GM13977 (cell line): Measurements from ENCODE around the gene MSLN.

Source experiments
- DNase-seq: peaks from one replicate; pipeline ENCODE4 v3.0.0; 2012; ENCODE audit warnings: low spot score
- CTCF ChIP-seq: IDR thresholded peaks from 2 replicates; pipeline ENCODE4 v1.5.1; 2012; ENCODE audit warnings: mild to moderate bottlenecking, control low read depth; ENCODE audit not compliant: insufficient read depth; ENCODE audit errors: extremely low read depth, missing control alignments
- in situ Hi-C: fragments of 300-500 bp; cut with MboI; formaldehyde crosslinking; loops from one replicate; pipeline ENCODE4 v1.12.0; 2022; ENCODE audit warnings: low sequenced_read_pairs, low pct_unique_long_range_greater_than_20kb, mixed read lengths, inconsistent platforms; ENCODE audit not compliant: unreplicated experiment

The MSLN gene

GRCh38 chr16:798666-799065, 38.1 kb downstream of the MSLN start:
- TF ChIP-seq CTCF = no peak
- DNase-seq = no peak

GRCh38 chr16:799111-799947, 38.8 kb downstream of the MSLN start:
- no peak for DNase-seq
- in situ Hi-C loops = no loop called here
- no peak for TF ChIP-seq CTCF

More at GRCh38 chr16:798666-799065, 38.1 kb downstream of the MSLN start:
- in situ Hi-C loops = no loop called here

DNA sequence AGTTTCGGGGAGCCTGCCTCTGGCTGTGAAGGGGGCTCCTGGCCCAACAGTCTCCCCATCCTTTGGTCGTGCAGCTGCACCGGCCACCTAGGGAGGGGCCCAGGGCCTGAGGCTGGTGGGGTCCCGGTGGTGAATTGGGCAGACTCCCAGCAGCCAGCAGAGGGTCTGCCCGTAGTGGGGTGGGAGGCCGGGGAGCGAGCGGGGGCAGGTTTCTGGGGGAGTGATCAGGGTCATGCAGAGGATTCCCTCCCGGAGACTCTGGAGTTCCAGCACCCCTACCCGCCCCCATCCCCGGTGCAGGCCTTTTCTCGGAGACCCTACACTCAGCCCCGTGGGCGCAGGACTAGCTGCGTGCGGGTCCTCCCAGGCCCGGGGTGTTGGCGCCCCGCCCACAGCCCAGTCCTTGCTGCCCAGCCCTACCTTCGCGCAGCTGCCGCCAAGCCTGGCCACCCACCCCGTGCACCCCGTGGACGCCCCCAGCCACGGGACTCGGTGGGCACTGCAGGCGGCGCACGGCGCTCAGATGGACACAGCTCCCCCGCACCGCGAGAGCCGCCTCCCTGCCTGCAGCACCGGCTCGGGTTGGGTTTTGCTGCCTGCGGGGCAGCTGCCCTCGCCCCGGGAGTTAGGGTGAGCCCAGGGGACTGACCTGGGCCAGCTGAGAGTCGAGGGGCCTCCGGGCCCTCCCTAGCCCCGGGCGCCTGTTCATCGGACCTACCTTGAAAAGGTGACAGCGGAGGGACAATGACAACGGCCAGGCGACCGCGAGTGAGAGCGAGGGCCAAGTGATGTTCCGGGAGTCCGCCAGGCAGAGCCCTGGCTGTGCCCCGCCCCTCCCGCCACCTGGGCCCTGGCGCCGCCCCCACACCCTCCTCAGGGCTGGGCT, 39.7 kb downstream of the MSLN start, which contains the start of gene GNG13:
Gene GNG13, minus strand, starts transcription at position 787 of the 886 bp plus-strand sequence. CDS start 1,657 bp downstream, outside the sequence.
- TF ChIP-seq CTCF = no peak
- in situ Hi-C loops = no loop called here
- DNase-seq = no peak

DNA sequence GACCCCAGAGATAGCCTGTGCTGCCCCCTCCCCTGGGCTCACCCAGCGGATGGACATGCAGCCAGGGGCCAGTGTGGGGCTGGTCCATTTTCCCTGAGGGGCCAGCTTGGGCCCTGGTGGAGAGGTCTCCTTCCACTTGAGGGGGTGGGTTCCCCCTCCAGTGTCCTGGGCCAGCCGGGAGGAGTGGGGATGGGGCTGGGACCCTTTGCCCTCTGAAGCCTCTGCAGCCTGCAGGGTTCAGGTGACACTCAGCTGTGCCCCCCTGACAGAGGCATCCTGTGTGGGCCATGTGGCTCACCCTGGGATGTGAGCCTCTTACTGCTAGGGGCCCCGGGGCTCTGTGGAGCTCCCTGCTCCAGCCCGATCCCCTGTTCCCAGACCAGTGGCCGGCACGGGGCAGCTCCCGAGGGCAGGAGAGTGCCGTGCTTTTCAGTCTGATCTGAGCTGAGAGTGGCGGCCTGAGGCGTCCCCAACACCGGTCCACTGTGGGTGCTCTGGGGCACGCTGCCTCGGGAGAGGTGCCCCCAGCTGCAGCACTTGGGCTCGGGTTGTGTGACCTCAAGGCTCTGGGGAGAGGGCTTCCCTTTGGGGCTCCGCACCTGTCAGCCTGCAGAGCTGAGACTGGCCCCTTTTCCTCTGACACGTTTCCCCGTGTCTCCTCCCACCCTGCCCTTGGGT, 40.4 kb downstream of the MSLN start:
- in situ Hi-C loops = no loop called here
- DNase-seq = no peak
- no peak for TF ChIP-seq CTCF

- no peak for DNase-seq
- in situ Hi-C loops = no loop called here
- TF ChIP-seq CTCF = no peak
Observed at GRCh38 chr16:801584-802363, 41.2 kb downstream of the MSLN start.

DNA sequence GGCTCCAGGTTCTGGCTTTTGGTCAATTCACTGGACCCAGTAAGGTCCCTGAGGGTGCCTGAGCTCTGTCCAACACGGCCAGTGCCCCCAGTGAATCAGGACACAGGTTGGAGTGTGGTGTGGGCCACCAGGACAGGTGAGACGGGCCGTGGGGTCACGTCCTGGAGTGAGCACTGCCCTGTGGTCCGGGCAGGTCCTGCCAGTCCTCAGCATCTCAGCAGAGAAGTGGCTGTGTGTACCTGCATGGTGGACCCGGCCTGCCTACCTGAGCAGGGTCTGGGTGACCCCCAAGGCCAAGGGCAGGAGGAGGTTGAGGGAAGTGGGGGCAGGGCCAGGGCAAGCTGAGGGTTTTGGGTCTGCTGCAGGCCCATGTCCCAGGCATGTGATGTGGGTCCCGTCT, 41.9 kb downstream of the MSLN start:
- in situ Hi-C loops = no loop called here
- DNase-seq = no peak
- no peak for TF ChIP-seq CTCF
